Measurements from ENCODE around the gene SFXN2.
"Not testable (repeated sequence)": the region's sequence is repeated elsewhere in the genome, so short reads cannot be mapped to it uniquely, and the experiment has no call there.

SFXN2 gene

GRCh38 chr10:102714621-102715455 lies at the start of gene SFXN2:
TSS of gene SFXN2 (plus strand) at chr10:102714636. CDS start at chr10:102726637, 12,001 bp downstream.
- Histone ChIP-seq H3K9me3 (ENCODE audit: insufficient read depth, low read depth, low read length) (no peaks in the 10 kb centered on the region), H3K9ac (ENCODE audit: low read depth, low read length, poor library complexity, severe bottlenecking) (peak within 1 kb of the TSS; percentile 77), H3K9me2 (replicated peaks; ENCODE audit: low read depth, low read length) (no peaks in the 10 kb centered on the region), H4K20me1 (ENCODE audit: insufficient read depth, low read length, poor library complexity, severe bottlenecking) (no peaks in the 10 kb centered on the region), H3K4me2 (ENCODE audit: low read depth, low read length, poor library complexity, severe bottlenecking) (peak within 1 kb of the TSS; percentile 89), H3K4me1 (ENCODE audit: insufficient read depth, low read length, poor library complexity, severe bottlenecking) (peaks cover 58% of the 10 kb centered on the region), H3K36me3 (ENCODE audit: insufficient read depth, low read length) (no peaks in the 10 kb centered on the region), H3K27me3 (ENCODE audit: insufficient read depth, low read length, poor library complexity, severe bottlenecking) (no peaks in the 10 kb centered on the region), H3F3A (ENCODE audit: low read depth) (no peaks in the 10 kb centered on the region; the same call in 1 of the 2 replicates), H2AFZ (ENCODE audit: low read length) (peak within 1 kb of the TSS; percentile 84), H3K79me2 (ENCODE audit: insufficient read depth, low read length) (peaks cover 71% of the 10 kb centered on the region), H3K4me3 (ENCODE audit: low read length, poor library complexity, severe bottlenecking) (peak within 1 kb of the TSS; percentile 87)
- TF ChIP-seq CTCF (conservative IDR thresholded peaks at IDR 0.05; ENCODE audit: low read length) (peak; percentile 39; the same call in 1 of the 2 replicates), EZH2phosphoT487 (IDR thresholded peaks at IDR 0.05; ENCODE audit: borderline replicate concordance) (no peak)

- Histone ChIP-seq H3K4me3 (ENCODE audit: low read length, poor library complexity, severe bottlenecking) (no peak overlapping the region), H3K27me3 (ENCODE audit: insufficient read depth, low read length, poor library complexity, severe bottlenecking) (no peaks in the 10 kb centered on the region), H3K4me2 (ENCODE audit: low read depth, low read length, poor library complexity, severe bottlenecking) (no peak overlapping the region), H3K4me1 (ENCODE audit: insufficient read depth, low read length, poor library complexity, severe bottlenecking) (peaks cover 46% of the 10 kb centered on the region), H3K9me3 (ENCODE audit: insufficient read depth, low read depth, low read length) (no peaks in the 10 kb centered on the region), H3K79me2 (ENCODE audit: insufficient read depth, low read length) (no peaks in the 10 kb centered on the region), H3K9ac (ENCODE audit: low read depth, low read length, poor library complexity, severe bottlenecking) (no peak overlapping the region), H3F3A (ENCODE audit: low read depth) (no peaks in the 10 kb centered on the region), H3K9me2 (replicated peaks; ENCODE audit: low read depth, low read length) (no peaks in the 10 kb centered on the region), H2AFZ (ENCODE audit: low read length) (no peak overlapping the region), H3K36me3 (ENCODE audit: insufficient read depth, low read length) (no peaks in the 10 kb centered on the region), H4K20me1 (ENCODE audit: insufficient read depth, low read length, poor library complexity, severe bottlenecking) (no peaks in the 10 kb centered on the region)
- TF ChIP-seq CTCF (conservative IDR thresholded peaks at IDR 0.05; ENCODE audit: low read length) (no peak), EZH2phosphoT487 (IDR thresholded peaks at IDR 0.05; ENCODE audit: borderline replicate concordance) (no peak)
These were observed 48.4 kb upstream of the SFXN2 start for GRCh38 chr10:102665904-102666509.

GRCh38 chr10:102667411-102667810 lies 47.0 kb upstream of the SFXN2 start:
- H3K4me1 ChIP-seq (ENCODE audit: insufficient read depth, low read length, poor library complexity, severe bottlenecking): peaks cover 37% of the 10 kb centered on the region
- H3F3A ChIP-seq (ENCODE audit: low read depth); H2AFZ ChIP-seq (ENCODE audit: low read length); H3K36me3 ChIP-seq (ENCODE audit: insufficient read depth, low read length); H3K9me3 ChIP-seq (ENCODE audit: insufficient read depth, low read depth, low read length); H3K9ac ChIP-seq (ENCODE audit: low read depth, low read length, poor library complexity, severe bottlenecking); H4K20me1 ChIP-seq (ENCODE audit: insufficient read depth, low read length, poor library complexity, severe bottlenecking); H3K9me2 ChIP-seq (replicated peaks; ENCODE audit: low read depth, low read length); H3K4me2 ChIP-seq (ENCODE audit: low read depth, low read length, poor library complexity, severe bottlenecking); H3K27me3 ChIP-seq (ENCODE audit: insufficient read depth, low read length, poor library complexity, severe bottlenecking); H3K79me2 ChIP-seq (ENCODE audit: insufficient read depth, low read length); H3K4me3 ChIP-seq (ENCODE audit: low read length, poor library complexity, severe bottlenecking): not testable (repeated sequence)
